Right ventricle myocardium superior (tissue), 1 donor: Measurements from ENCODE around the gene CHCHD6. TPM values are rescaled to one million over a fixed set of nuclear protein-coding genes. Genes with fewer than 3 reads are reported as not detected.

Experiments
- ATAC-seq: fragments of 200-7000 bp; cut with Tn5 transposase; one replicate; pipeline ENCODE4 v1.9.1; 2020; ENCODE audit warnings: mild to moderate bottlenecking; ENCODE audit not compliant: poor library complexity
- DNase-seq: peaks from one replicate; pipeline ENCODE4 v3.0.0-alpha.2; 2020
- intact Hi-C: fragments of 100-400 bp; cut with DNase I; formaldehyde crosslinking; loops from one replicate; pipeline ENCODE4 v1.11.2; 2022
- total RNA-seq: library from RNA; stranded (reverse); fragmentation: NEBNext Ultra II Directional; extraction: Animal tissue kit (Norgen Biotek cat#: 25700); gene quantifications from one replicate; pipeline ENCODE4 v1.2.1, GENCODE V29; 2021
- donor health status: DM: no; HTN: yes; CAD: no; lungs with severe emphysema.

The CHCHD6 gene
- total RNA-seq, 1 donor from 2014 or later: 8.3 TPM

DNA sequence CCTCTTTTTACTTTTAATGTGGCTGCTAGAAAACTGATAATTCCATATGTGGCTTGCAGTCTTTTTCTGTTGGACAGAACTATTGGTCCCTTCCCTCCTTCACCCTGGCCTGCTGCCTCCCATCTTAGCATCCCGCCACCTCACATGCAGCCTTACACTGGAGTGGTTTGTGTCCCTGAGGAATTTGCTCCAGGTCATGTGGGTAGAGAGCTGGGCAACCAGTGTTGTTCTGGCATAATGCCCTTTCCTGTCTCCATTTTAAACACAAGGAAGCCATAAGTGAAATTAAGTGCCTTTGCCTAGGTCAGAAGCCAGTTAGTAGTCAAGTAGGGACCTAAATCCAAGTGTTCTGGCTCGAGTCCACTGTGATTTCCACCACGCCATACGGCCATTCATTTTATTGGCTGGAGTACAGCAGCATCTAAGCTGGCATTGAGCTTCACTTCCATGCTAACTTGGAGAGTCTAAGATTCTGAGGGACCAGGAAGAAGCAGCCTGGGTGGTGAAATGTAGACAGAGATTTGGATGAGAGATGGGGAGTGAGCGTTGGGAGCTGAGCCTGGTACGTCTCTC lies 232.9 kb downstream of the CHCHD6 start:
- ATAC-seq (no peak), DNase-seq (no peak)
- intact Hi-C loops: no loop called here

DNA sequence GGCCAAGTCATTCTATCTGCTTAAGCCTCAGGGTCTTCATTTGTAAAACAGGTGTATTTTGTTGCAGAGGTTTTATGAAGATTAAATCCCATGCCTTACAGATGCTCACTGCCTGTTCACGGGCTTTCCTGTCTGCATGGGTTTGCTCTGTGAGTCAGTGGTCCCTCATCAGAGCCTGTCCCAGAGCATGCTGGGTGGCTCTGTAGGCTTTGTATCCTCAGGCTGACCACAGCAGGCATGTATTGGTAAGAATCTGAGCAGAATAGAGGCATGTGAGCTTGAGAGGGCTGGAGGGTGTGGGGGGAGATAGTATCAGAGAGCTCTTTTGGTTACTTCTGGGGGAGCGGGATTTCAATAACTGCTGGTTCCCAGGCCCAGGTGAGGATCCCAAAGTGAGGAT lies 233.5 kb downstream of the CHCHD6 start:
- intact Hi-C loops: no loop called here
- no peak for ATAC-seq

DNA sequence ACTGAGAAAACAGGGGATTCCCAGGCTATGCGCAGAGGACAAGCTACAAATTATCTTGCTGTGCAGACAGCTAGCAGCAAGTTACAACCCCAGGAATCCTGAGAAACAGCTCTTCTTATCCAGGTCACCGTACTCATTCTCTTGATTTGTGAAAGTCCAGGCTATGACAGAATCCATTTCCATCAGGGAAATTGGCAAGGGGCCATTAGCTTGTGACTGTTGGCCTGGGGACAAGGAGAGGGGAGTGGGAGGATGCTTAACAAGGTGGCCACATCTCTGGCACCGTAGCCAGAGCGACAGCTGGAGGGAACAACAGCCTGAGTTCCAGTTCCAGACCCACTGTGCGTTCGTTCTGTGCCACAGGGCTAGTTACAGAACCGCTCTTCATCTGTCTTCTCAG lies 233.9 kb downstream of the CHCHD6 start:
- no peak for DNase-seq
- peak; percentile 40 for ATAC-seq
- intact Hi-C loops: no loop called here

More for the DNA sequence above, 233.5 kb downstream of the CHCHD6 start:
- no peak for DNase-seq

DNA sequence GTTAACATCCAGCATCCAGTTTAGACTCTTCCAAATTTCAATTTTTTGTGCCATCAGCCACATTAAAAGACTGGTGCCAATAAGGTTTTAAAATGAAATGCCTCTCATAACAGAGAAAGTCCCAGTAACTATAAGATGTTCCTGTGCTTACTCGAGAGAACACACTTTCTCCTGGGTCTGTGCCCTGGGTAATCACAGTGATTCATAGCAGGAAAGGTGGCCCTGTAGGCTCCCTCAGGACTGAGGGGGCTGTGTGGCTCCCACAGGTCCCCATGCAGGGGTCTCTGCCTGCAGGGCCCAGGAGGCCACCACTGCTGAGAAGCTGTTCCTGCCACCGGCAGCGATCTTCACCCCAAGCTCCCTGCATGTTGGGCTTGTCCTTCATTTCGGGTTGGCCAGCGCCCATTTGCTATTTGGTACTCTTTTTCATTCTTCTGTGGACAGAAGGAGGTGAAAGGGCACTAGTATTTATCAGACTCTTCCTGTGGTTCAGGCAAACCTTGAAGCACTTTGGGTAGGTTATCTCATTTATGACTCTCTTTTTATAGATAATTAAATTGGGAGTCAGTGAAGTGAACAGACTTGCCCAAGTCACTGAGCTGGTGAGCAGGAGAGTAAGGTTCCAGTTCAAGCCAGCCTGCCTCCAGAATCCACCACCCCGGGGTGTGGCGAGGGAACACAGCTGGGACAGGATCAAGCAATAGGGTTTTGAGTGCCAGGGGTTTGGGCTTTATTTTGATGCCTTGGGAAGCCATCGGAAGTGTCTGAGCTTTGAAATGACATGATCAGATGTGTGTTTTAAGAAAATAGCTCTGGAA lies 234.7 kb downstream of the CHCHD6 start:
- intact Hi-C loops: no loop called here
- ATAC-seq (peak; percentile 15), DNase-seq (no peak)

DNA sequence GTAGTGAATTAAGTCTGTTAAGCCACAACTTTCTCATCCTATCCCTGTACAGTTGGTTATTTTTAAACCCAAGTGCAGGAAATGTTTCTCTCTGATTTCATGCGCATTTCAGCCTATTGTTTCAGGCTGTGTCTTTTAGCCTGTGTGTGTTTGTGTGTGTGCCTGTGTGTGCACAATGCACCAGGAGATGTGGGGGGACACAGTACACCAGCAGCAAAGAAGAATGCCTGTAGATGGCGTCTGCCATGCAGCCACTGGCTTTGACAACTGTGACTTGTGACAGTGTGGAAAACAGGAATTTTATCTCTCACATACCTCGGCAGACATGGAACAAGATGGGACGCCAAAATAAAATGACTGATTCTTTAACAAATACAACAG lies 235.3 kb downstream of the CHCHD6 start:
- DNase-seq (no peak), ATAC-seq (peak; percentile 58)
- intact Hi-C loops: no loop called here

DNA sequence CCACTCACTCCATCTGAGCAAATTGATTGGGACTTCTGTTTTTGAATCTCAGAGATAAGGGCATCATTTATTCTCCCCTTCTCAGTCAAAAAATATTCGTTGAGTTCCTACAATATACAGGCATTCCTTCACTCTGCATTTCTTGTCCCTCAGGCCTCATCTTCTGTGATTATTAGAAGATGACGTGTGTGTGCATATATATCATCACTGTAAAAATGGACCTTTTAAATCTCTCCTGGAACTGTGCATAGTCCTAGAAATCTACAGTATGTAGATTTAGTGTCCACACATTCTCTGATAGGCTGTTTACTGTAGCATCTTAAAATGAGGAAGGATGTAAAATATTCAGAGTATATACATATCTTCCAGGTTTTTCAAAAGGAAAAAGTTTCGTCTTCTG lies 235.7 kb downstream of the CHCHD6 start:
- intact Hi-C loops: no loop called here
- ATAC-seq (no peak), DNase-seq (no peak)

DNA sequence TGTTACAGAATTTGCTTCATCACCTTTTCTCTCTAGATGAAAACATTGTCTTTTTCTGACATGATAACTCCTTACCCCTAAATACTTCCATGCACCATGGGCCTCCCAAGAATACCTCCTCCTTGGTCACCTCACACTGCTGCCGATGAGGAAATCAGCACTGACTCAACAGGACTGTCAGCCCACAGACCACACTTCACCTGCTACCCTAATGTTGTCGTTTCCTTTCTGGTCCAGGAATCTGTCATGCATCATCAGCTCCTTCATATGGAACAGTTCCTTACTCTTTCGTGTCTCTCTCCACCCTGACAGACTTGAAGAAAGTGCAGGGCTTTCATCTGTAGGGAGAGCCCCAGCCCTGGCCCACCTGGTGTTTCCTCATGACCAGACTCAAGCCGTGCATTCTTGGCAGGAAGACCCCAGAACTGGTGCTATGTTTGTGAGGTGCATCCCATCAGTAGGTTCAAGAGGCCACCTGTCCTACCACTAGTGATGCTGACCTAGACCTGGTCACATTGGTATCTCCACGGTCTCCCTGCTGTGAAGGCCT lies 237.8 kb downstream of the CHCHD6 start:
- DNase-seq (no peak), ATAC-seq (no peak)

DNA sequence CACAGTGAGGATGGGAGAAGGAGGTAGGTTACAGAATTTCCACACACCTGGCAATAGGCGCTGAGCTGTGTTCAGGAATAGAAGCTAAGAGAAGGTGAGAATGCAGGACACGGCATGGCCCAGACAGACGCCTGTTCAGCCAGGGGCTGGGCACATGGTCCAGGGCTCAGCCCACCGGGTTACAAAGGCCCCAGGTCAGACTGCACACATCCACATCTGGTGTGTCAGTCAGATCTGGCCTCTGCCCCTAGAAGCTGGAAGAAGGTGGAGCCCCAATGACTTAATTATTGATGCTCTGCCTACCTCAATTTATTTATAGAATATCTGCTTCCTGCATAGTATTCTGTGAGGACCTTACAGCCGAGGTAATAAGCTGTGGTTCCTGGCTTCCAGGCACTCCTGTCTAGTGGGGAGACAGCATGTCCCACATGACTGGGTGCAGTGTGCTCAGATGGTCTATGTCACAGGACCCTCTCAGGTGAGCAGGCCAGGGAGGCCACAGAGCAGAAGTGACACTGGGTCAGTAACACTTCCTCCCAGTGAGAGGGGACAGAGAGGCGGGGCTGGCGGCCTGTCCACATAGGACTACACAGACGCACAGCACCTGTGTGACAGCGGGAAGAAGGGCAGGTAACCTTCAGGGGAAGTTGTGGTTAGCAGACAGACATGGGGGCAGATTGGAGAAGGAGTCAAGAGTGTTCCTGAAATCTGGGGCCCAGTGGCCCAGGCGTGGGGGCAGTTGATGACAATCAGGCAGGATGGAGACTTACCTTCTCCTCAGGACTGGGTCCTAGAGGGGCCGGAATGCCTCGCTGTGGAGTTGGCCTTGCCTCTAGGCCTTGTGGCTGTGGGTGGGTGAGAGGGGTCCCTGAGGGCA lies 240.3 kb downstream of the CHCHD6 start:
- no peak for DNase-seq
- intact Hi-C loops: no loop called here
- ATAC-seq: no peak

More for the DNA sequence above, 237.8 kb downstream of the CHCHD6 start:
- intact Hi-C loops: no loop called here

DNA sequence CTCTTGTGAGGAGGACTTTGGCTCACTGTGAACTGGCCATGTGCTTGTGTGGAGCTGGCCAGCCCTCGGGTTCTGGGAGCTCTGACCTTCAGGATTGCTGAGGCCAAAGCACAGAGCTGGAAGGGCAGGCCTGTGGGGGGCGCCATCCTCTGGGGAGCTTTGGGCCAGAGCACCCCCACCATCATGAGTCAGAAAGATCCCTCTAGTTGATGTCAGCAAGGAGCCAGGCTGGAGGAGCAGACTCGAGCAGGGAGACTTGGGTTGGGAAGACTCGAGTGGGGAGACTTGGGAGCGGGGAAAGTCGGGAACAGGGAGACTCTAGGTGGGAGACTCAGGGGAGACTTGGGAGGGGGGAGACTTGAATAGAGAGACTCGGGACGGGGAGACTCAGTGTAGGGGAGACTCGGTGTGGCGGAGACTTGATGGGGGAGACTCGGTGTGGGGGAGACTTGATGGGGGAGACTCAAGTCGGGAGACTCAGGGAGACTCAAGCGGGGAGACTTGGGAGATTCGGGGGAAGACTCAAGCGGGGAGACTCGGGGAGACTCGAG lies 241.2 kb downstream of the CHCHD6 start:
- no peak for DNase-seq
- intact Hi-C loops: no loop called here
- no peak for ATAC-seq

DNA sequence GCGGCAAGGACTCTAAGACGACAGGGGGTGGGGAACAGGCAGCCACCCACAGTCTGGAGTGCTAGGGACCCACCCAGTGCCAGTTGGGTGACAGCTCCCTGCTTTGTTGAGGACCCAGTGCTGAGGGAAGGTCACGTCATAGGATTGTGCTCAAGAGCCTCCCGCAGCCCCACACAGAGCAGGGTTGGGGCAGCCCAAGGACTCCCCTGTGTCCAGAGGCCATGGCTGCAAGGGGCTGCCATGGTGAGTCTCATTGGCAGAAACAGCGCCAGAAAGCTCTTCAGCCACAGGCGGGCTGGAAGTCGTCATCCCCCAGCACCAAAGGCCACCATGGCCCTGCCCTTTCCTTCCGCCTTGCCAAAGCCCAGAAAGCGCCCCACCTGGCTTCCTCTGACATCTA lies 241.9 kb downstream of the CHCHD6 start:
- ATAC-seq (no peak), DNase-seq (no peak)
- intact Hi-C loops: no loop called here

DNA sequence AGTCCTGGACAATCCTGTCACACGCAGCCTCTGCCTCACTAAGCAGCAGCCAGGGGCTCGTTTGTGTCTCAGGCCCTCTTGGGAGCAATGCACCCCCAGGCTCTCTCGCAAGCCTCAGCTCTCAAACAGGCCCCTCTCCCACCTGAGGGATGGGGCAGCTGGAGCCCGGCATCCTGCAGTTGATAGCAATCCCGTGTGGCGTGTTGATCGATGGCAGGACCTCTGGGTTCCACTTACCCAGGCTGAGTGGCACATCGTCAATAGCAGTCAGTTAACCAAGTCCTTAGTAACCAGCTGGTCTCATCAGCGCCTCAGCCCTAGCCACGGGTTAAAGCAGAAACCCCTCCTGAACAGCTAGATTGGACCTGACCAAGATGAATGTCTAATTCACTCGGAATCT lies 242.4 kb downstream of the CHCHD6 start:
- intact Hi-C loops: no loop called here
- no peak for ATAC-seq
- DNase-seq: no peak

DNA sequence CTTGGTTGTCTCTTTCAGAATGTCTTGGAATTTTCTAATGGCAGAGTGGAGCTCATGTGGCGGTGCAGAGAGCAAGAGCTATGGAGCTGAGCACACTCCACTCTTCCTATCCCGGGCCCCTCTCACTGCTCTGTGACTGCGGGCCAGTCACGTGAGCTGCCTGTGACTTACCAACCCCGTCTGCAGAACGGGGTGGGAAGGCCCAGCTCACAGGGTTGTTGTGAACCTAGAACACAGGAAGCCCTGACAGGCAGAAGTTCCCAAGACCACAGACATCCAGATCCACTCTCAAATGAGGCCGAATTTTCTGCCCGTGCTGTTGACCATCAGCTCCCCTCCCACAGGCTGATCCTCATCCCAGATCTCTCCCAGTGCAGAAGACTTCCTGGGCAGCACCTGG lies 243.4 kb downstream of the CHCHD6 start:
- DNase-seq (no peak), ATAC-seq (no peak)
- intact Hi-C loops: no loop called here

DNA sequence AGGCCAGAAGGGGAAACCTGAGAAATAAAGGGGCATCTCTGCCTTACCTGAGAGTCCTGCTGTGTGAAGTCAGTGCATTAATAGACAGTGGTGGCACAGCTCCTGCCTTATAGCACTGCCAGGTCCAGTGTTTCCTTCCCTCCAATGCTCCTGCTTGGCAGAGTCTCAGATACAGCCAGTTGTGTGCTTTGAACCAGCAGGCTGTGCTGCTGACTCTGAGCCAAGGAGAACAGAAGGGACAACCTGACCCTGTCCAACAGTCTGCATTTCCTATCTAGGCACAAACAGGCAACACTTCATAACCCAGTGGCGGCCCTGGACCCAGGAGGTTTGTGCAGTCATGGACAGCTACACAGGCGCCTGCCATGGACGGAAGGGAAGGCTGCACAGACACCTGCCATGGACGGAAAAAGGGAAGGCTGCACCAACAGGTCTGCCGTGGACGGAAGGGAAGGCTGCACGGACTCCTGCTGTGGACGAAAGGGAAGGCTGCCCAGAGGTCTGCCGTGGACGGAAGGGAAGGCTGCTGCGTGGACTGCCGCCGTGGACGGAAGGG lies 245.0 kb downstream of the CHCHD6 start:
- intact Hi-C loops: no loop called here
- DNase-seq: no peak
- peak; percentile 92 for ATAC-seq

DNA sequence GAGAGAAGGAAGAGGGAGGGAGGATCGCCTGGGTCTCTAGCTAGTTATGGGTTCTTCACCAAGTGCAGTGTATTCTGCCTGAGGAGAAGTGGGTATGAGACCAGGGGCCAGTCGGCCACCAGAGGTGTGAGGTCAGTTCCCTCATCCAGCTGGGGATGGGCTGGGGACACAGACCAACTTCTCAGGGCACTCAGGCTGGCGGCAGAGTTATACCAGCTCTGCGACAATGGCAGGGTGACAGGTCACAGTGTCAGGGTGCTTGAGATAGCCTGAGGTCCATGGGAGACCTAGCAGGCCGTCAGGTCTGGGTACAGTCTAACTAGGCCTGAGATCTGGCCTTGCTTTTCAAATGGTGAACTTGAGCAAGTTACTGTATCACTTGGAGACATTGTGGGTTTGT lies 247.5 kb downstream of the CHCHD6 start:
- DNase-seq (no peak), ATAC-seq (no peak)
- intact Hi-C loops: no loop called here

DNA sequence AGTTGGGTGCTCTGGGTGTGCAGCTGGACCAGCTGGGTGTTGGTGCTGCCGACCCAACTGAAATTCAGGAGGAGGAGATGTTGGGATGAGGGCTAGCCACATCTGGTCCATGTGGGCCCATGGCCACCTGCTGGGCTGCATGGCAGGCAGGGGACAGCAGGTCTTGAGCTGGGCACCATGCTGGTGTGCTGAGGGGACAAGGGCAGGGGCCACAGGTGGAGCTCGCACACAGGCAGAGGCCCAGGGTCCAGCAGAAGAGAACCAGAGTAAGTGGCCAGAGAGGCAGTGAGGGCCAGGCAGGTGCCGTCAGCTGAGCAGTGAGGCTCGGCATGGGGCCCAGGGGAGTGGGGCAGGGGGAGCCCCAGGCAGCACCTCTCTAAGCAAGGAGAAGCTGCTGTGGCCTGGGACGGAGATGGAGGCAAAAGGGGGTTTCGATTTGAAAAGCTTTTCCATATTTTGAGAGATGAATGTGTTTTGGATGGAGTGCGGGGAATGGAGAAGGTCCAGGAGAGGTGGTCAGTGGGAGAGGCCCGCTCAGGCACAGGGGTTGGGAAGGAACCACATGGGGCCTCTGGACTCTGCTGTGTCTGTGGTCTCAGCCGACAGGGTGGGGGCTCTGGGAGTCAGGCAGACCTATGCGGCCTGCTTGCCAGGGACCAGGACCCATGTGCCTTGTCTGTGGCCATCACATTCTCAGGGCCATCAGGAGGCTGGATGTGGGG lies 248.4 kb downstream of the CHCHD6 start:
- intact Hi-C loops: no loop called here
- no peak for ATAC-seq
- DNase-seq: no peak

DNA sequence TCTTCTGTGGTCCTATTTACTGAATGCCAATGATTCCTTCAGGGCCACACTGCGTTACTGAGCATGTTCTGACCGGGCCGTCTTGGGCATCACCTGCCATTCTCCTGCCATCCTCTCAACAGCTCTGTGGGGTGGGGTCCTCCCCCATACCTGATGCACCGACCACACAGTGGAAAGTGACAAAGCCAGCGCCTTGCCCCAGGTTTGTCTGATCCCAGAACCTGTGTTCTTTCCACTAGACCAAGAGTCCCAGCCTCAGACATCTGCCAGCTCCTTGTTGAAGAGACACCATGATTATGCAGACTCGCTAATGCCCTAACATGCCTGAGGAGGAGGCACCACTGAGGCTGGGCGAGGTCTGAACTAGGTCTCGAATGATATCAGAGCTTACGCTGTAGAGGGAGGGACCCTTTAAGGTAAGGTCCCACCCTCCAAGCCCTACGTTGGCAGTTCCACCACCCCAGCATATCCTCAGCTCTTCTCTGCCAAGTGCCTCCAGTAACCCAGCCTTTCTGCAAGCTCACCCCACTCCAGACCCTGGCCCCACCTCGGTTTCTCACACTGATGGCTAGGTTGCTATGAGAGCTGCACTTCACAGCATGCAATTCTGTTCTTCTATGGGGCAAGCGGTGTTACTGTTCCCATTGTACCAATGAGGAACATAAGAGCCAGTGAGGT lies 249.1 kb downstream of the CHCHD6 start:
- intact Hi-C loops: no loop called here
- ATAC-seq (no peak), DNase-seq (no peak)

DNA sequence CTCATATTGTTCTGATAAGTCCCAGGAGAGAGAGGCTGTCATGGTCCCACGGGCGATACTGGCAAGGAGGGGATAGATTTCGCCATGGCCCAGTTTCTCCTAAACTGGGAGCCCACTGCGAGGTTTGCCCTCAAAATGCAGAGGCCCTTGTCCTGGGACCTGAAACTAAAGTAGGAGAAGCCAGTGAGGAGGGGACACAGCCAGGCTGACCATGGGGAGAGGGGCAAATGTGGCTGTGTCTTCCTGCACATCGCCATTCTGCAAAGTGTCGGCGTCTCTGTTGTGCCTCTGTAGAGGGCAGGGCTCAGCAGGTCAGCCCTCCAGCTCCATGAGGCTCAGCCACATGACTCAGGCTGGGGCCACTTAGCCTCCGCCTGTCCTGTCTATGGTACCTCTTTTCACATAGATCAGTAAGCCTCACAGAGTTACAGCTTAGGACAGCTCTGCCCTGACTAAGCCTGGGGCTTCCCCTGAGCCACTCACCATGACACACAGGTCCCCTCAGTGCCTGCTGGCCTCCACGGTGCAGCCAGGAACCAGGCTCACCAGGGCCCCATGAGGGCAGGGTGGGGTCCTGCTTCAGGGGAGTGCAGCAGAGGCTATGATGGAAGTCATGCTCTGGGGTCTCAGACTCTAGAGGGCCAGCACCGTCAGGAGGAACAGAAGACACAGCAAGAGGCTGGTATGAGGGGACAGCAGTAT lies 250.3 kb downstream of the CHCHD6 start:
- DNase-seq (no peak), ATAC-seq (no peak)
- intact Hi-C loops: no loop called here
